Effector CD8-positive, alpha-beta T cell (primary cell): Measurements from ENCODE around the gene CPT1A.

ENCODE experiments used
- DNase-seq: peaks from one replicate; lab custom pipeline; 2025; lab: John Stamatoyannopoulos, UW

The CPT1A gene

GRCh38 chr11:68709062-68709461 lies 132.7 kb downstream of the CPT1A start:
- no peak for DNase-seq

GRCh38 chr11:68707527-68707926 lies 134.2 kb downstream of the CPT1A start:
- DNase-seq: no peak

GRCh38 chr11:68704887-68705286 lies 136.8 kb downstream of the CPT1A start:
- no peak for DNase-seq
